ENCODE measurements around the gene ACSM5.
"Not testable (repeated sequence)": the region's sequence is repeated elsewhere in the genome, so short reads cannot be mapped to it uniquely, and the experiment has no call there.

GRCh38 chr16:20446652-20447393 lies 37.5 kb downstream of the ACSM5 start:
- TF ChIP-seq CTCF (IDR thresholded peaks at IDR 0.05; ENCODE audit: low read depth, low read length, poor library complexity, severe bottlenecking); EZH2phosphoT487 (IDR thresholded peaks at IDR 0.05; ENCODE audit: borderline replicate concordance, low read length): not testable (repeated sequence)
